Activated naive CD8-positive, alpha-beta T cell treated with anti-CD3 and anti-CD28 coated beads, Interleukin-2, amount 50 U/mL, for 24 hours (primary cell): Measurements from ENCODE around the gene GJA4.

Source experiments
- ATAC-seq: fragments of 150-1000 bp; cut with Tn5 transposase; one replicate; pipeline ENCODE4 v1.10.0; 2021
- DNase-seq: peaks from one replicate; pipeline ENCODE4 v3.0.0; 2021
- H3K27ac Mint-ChIP-seq: one replicate; pipeline ENCODE4 v1.8.0; 2021; ENCODE audit warnings: mild to moderate bottlenecking, mixed read lengths
- H3K27me3 Mint-ChIP-seq: one replicate; pipeline ENCODE4 v1.8.0; 2021; ENCODE audit warnings: mixed read lengths
- H3K36me3 Mint-ChIP-seq: one replicate; pipeline ENCODE4 v1.8.0; 2021; ENCODE audit warnings: low read depth, mixed read lengths
- H3K4me1 Mint-ChIP-seq: one replicate; pipeline ENCODE4 v1.8.0; 2021; ENCODE audit warnings: mixed read lengths
- H3K4me3 Mint-ChIP-seq: one replicate; pipeline ENCODE4 v1.8.0; 2021; ENCODE audit warnings: mild to moderate bottlenecking, moderate library complexity, mixed read lengths
- H3K9me3 Mint-ChIP-seq: one replicate; pipeline ENCODE4 v1.8.0; 2021; ENCODE audit warnings: mixed read lengths

GJA4 gene

GRCh38 chr1:34825455-34826091 lies 32.8 kb downstream of the GJA4 start:
- DNase-seq (no peak), ATAC-seq (no peak)
- no peaks in the 10 kb centered on the region for H3K27me3 Mint-ChIP-seq
- H3K36me3 Mint-ChIP-seq, result no peaks in the 10 kb centered on the region
- no peaks in the 10 kb centered on the region for H3K9me3 Mint-ChIP-seq
- H3K27ac Mint-ChIP-seq, result no peak overlapping the region
- no peak overlapping the region for H3K4me3 Mint-ChIP-seq
- no peaks in the 10 kb centered on the region for H3K4me1 Mint-ChIP-seq

GRCh38 chr1:34827341-34827941 lies 34.6 kb downstream of the GJA4 start:
- DNase-seq, result no peak
- no peak for ATAC-seq
- no peaks in the 10 kb centered on the region for H3K4me1 Mint-ChIP-seq
- no peaks in the 10 kb centered on the region for H3K36me3 Mint-ChIP-seq
- no peak overlapping the region for H3K27ac Mint-ChIP-seq
- H3K27me3 Mint-ChIP-seq, result no peaks in the 10 kb centered on the region
- no peak overlapping the region for H3K4me3 Mint-ChIP-seq
- H3K9me3 Mint-ChIP-seq, result no peaks in the 10 kb centered on the region

- no peak overlapping the region for H3K27ac Mint-ChIP-seq
- H3K9me3 Mint-ChIP-seq, result no peaks in the 10 kb centered on the region
- DNase-seq (no peak), ATAC-seq (no peak)
- H3K4me1 Mint-ChIP-seq, result no peaks in the 10 kb centered on the region
- H3K27me3 Mint-ChIP-seq, result no peaks in the 10 kb centered on the region
- no peaks in the 10 kb centered on the region for H3K36me3 Mint-ChIP-seq
- no peak overlapping the region for H3K4me3 Mint-ChIP-seq
Observed at GRCh38 chr1:34828611-34829010, 35.8 kb downstream of the GJA4 start.

- Mint-ChIP-seq H3K9me3 (no peaks in the 10 kb centered on the region), H3K27ac (no peak overlapping the region), H3K36me3 (no peaks in the 10 kb centered on the region), H3K4me3 (no peak overlapping the region), H3K4me1 (no peaks in the 10 kb centered on the region), H3K27me3 (no peaks in the 10 kb centered on the region)
- ATAC-seq (no peak), DNase-seq (no peak)
Observed at GRCh38 chr1:34829250-34829649, 36.5 kb downstream of the GJA4 start.

- no peak overlapping the region for H3K4me3 Mint-ChIP-seq
- no peaks in the 10 kb centered on the region for H3K4me1 Mint-ChIP-seq
- no peaks in the 10 kb centered on the region for H3K9me3 Mint-ChIP-seq
- DNase-seq, result no peak
- no peak overlapping the region for H3K27ac Mint-ChIP-seq
- ATAC-seq, result no peak
- no peaks in the 10 kb centered on the region for H3K36me3 Mint-ChIP-seq
- no peaks in the 10 kb centered on the region for H3K27me3 Mint-ChIP-seq
Observed at GRCh38 chr1:34831721-34832246, 39.0 kb downstream of the GJA4 start.

- H3K27me3 Mint-ChIP-seq, result no peaks in the 10 kb centered on the region
- no peak overlapping the region for H3K27ac Mint-ChIP-seq
- no peak for DNase-seq
- no peaks in the 10 kb centered on the region for H3K36me3 Mint-ChIP-seq
- no peaks in the 10 kb centered on the region for H3K4me1 Mint-ChIP-seq
- no peaks in the 10 kb centered on the region for H3K9me3 Mint-ChIP-seq
- no peak overlapping the region for H3K4me3 Mint-ChIP-seq
- no peak for ATAC-seq
Observed at GRCh38 chr1:34833711-34834110, 40.9 kb downstream of the GJA4 start.

- H3K4me1 Mint-ChIP-seq, result peaks cover 2% of the 10 kb centered on the region
- ATAC-seq (no peak), DNase-seq (no peak)
- no peak overlapping the region for H3K4me3 Mint-ChIP-seq
- H3K27ac Mint-ChIP-seq, result no peak overlapping the region
- H3K36me3 Mint-ChIP-seq, result no peaks in the 10 kb centered on the region
- H3K27me3 Mint-ChIP-seq, result no peaks in the 10 kb centered on the region
- no peaks in the 10 kb centered on the region for H3K9me3 Mint-ChIP-seq
Observed at GRCh38 chr1:34839526-34840305, 46.9 kb downstream of the GJA4 start.

GRCh38 chr1:34840426-34840825 lies 47.6 kb downstream of the GJA4 start:
- Mint-ChIP-seq H3K27ac (no peak overlapping the region), H3K27me3 (no peaks in the 10 kb centered on the region), H3K4me1 (peaks cover 2% of the 10 kb centered on the region), H3K9me3 (no peaks in the 10 kb centered on the region), H3K4me3 (no peak overlapping the region), H3K36me3 (no peaks in the 10 kb centered on the region)
- ATAC-seq, result no peak
- no peak for DNase-seq

GRCh38 chr1:34842073-34842472 lies 49.3 kb downstream of the GJA4 start:
- H3K4me1 Mint-ChIP-seq, result peaks cover 2% of the 10 kb centered on the region
- H3K27me3 Mint-ChIP-seq, result no peaks in the 10 kb centered on the region
- DNase-seq (no peak), ATAC-seq (no peak)
- H3K36me3 Mint-ChIP-seq, result no peaks in the 10 kb centered on the region
- H3K4me3 Mint-ChIP-seq, result no peak overlapping the region
- no peak overlapping the region for H3K27ac Mint-ChIP-seq
- no peaks in the 10 kb centered on the region for H3K9me3 Mint-ChIP-seq

- Mint-ChIP-seq H3K4me1 (peaks cover 2% of the 10 kb centered on the region), H3K27ac (no peak overlapping the region), H3K27me3 (no peaks in the 10 kb centered on the region), H3K9me3 (no peaks in the 10 kb centered on the region), H3K36me3 (no peaks in the 10 kb centered on the region), H3K4me3 (no peak overlapping the region)
- DNase-seq (no peak), ATAC-seq (no peak)
Observed at GRCh38 chr1:34842952-34843371, 50.2 kb downstream of the GJA4 start.

- Mint-ChIP-seq H3K4me3 (no peak overlapping the region), H3K4me1 (peaks cover 2% of the 10 kb centered on the region), H3K27ac (no peak overlapping the region), H3K36me3 (peaks cover 1% of the 10 kb centered on the region), H3K27me3 (no peaks in the 10 kb centered on the region), H3K9me3 (no peaks in the 10 kb centered on the region)
- ATAC-seq (no peak), DNase-seq (no peak)
Observed at GRCh38 chr1:34843392-34844251, 50.8 kb downstream of the GJA4 start.

GRCh38 chr1:34844252-34844634 lies 51.4 kb downstream of the GJA4 start:
- H3K36me3 Mint-ChIP-seq, result peaks cover 4% of the 10 kb centered on the region
- ATAC-seq, result no peak
- DNase-seq, result no peak
- H3K27me3 Mint-ChIP-seq, result no peaks in the 10 kb centered on the region
- H3K27ac Mint-ChIP-seq, result no peak overlapping the region
- H3K9me3 Mint-ChIP-seq, result no peaks in the 10 kb centered on the region
- no peak overlapping the region for H3K4me3 Mint-ChIP-seq
- peaks cover 2% of the 10 kb centered on the region for H3K4me1 Mint-ChIP-seq
